Adipocyte (in vitro differentiated cells): ENCODE results near the gene GMPR2.

Experiments
- DNase-seq: peaks from one replicate; pipeline ENCODE4 v3.0.0-alpha.2; 2015; ENCODE audit warnings: low read depth
- H3K27me3 ChIP-seq: replicated peaks from 2 replicates; pipeline ENCODE4 v1.7.0; 2013; ENCODE audit warnings: mild to moderate bottlenecking, low read length, moderate library complexity; ENCODE audit not compliant: control insufficient read depth, insufficient read depth
- H3K36me3 ChIP-seq: 2 replicates; pipeline ENCODE4 v1.7.0; 2013; ENCODE audit warnings: low read length, mild to moderate bottlenecking, moderate library complexity; ENCODE audit not compliant: control insufficient read depth, insufficient read depth, severe bottlenecking
- H3K4me1 ChIP-seq: 2 replicates; pipeline ENCODE4 v1.7.0; 2013; ENCODE audit warnings: mild to moderate bottlenecking, low read length, moderate library complexity; ENCODE audit not compliant: control insufficient read depth, insufficient read depth
- H3K4me3 ChIP-seq: 2 replicates; pipeline ENCODE4 v1.7.0; 2013; ENCODE audit warnings: mild to moderate bottlenecking, low read length, moderate library complexity
- H3K9ac ChIP-seq: 2 replicates; pipeline ENCODE4 v1.7.0; 2013; ENCODE audit warnings: mild to moderate bottlenecking, low read length, moderate library complexity
- H3K9me3 ChIP-seq: 2 replicates; pipeline ENCODE4 v1.7.0; 2013; ENCODE audit warnings: mild to moderate bottlenecking, low read length, moderate library complexity; ENCODE audit not compliant: control insufficient read depth

GMPR2 gene

DNA sequence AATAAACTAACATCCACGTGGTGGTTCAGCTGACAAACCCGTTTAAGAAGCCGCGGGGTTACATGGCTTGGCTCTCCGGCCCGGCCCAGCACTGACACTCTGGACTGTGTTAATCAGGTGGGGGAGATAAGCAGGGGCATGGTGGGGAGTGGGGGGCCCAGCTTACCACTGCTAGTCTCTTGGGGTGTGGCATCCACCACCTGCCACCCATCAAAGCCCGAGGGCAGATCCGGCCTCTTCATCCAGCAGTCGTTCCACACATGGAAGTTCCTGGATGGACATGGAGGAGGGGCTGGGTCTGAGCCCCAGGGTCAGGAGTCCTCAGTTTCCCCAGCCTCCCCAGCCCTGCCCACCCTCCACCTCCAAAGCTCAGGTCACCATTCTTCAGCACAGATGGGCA is 25.4 kb downstream of the GMPR2 start:
- H3K36me3 ChIP-seq: no peaks in the 10 kb centered on the region
- H3K9me3 ChIP-seq: no peaks in the 10 kb centered on the region
- peaks cover 10% of the 10 kb centered on the region for H3K4me1 ChIP-seq
- DNase-seq: no peak
- H3K27me3 ChIP-seq: no peaks in the 10 kb centered on the region
- no peak overlapping the region for H3K9ac ChIP-seq
- no peak overlapping the region for H3K4me3 ChIP-seq

DNA sequence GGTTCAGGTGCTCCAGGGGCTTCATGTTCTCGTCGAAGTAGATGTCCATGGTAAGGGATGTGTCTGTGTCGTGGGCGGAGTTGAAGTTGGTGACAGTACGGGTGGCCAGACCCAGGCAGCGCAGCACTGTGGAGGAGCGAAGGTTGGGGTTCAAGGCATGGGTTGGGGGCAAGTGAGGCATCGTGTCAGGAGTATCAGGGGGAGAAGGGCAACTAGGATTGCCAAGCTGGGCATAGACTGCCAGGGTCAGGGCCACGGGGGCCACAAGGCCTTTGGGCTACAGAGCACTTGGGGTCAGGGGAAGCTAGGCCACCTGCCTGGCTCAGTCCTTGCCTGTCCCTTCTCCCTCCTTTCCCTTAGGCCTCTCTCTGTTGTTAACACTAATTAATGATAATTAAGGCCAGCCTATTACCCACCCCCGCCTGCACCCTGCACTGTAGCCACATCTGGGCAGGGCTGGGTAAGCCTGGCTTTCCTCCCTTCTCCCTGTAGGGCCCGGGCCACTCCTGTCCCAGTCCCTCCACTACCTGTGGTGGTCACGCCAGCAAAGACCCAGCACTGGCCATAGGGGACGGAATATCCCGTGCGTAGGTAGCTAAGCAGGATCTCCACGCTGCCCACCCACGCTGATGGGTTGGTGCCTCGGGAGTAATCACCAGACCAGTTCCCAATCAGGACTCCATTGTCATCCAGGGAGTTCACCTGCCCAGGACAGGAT is 26.0 kb downstream of the GMPR2 start:
- no peaks in the 10 kb centered on the region for H3K36me3 ChIP-seq
- DNase-seq: no peak
- H3K4me1 ChIP-seq: peaks cover 10% of the 10 kb centered on the region
- no peaks in the 10 kb centered on the region for H3K9me3 ChIP-seq
- H3K27me3 ChIP-seq: no peaks in the 10 kb centered on the region
- no peak overlapping the region for H3K4me3 ChIP-seq
- H3K9ac ChIP-seq: no peak overlapping the region

DNA sequence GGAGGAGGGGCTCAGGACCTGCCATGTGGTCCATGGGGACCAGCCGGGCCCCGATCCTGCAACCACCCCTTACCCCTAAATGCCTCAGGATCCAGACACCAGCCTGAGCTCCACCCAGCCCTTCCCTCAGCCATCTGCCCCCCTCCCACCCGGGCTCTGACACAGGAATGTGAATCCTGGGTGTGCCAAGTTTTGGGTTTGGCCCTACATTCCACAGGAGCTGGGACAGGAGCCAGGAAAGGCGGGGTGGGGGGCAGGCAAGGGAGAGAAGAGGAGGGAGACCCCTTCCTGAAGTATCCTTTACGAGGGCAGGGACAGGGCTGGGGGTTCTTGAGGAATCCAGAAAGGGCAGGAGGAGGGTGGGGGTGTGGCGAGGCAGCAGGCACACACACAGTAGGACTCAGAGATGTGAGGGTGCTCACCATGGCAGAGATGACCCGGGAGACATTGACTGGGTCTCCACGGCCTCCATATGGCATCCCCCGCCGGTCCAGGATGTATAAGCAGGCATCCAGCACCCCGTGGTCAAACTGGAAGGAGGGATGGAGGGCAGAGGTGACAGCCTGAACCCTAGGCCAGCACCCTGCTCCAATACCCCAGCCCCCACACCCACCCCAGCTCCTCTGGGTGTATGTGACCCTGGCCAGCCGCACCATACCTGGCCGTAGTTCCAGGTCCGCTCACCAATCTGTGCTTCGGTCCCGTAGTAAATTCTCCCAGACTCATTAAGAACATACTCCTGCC is 26.7 kb downstream of the GMPR2 start:
- no peaks in the 10 kb centered on the region for H3K36me3 ChIP-seq
- peaks cover 10% of the 10 kb centered on the region for H3K4me1 ChIP-seq
- no peaks in the 10 kb centered on the region for H3K27me3 ChIP-seq
- no peaks in the 10 kb centered on the region for H3K9me3 ChIP-seq
- no peak overlapping the region for H3K9ac ChIP-seq
- H3K4me3 ChIP-seq: no peak overlapping the region
- peak; percentile 55 for DNase-seq

DNA sequence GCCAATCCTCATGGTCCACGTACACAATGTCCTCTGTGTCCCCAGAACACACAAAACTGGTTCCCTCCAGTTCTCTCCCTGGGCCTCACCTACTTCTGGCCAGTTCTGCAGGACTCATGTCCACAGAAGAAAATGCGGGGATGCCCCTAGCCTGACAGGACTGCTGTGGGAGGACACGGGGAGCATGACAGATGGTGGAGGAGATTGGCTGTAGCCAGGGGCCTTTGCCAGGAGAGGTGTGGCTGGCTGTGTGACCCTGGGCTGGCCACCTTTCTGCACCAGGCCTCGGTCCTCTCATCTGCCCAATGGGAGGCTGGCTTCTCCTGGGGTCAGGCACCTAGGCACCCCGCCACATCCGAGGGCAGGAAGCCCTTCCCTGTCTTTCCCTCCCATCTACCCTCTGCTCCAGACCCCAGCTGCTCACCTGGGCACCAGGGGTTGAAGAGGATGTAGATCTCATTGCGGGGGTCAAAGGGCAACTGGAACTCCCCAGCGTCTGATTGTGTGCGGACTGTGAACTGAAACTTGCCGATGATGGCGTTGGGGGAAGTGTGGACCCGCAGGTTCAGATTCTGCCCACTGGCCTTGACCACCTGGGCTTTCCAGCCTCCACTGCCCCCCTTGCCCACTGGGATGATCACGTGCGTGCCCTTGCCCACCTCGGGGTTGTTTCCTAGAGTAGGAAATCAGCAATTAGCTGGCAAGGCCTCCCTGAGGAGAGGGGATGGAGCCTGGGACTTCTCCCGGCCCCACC is 27.5 kb downstream of the GMPR2 start:
- H3K9me3 ChIP-seq: no peaks in the 10 kb centered on the region
- H3K36me3 ChIP-seq: peaks cover under 1% of the 10 kb centered on the region
- no peak for DNase-seq
- H3K27me3 ChIP-seq: no peaks in the 10 kb centered on the region
- H3K4me1 ChIP-seq: peaks cover 10% of the 10 kb centered on the region
- no peak overlapping the region for H3K9ac ChIP-seq
- no peak overlapping the region for H3K4me3 ChIP-seq

DNA sequence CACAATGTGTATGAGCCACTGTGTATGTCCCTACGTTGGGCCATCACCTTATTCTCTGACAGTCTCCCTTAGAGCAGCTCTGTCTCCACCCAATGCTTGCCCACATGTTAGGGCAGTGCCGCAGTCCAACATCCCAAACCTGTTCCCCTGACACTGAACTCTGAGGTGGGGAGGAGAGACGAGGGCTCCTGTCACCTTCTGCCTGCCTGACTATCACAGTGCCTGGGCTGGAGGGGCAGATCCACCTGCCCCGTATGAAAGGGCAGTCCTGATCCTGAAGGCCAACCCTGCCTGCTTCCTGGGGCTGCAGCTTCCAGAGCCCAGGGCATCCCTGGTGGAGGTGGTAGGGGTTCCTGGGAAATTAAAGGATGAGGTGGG is 28.0 kb downstream of the GMPR2 start:
- Histone ChIP-seq H3K27me3 (no peaks in the 10 kb centered on the region), H3K36me3 (peaks cover 7% of the 10 kb centered on the region), H3K9ac (no peak overlapping the region), H3K9me3 (no peaks in the 10 kb centered on the region), H3K4me1 (peaks cover 10% of the 10 kb centered on the region), H3K4me3 (no peak overlapping the region)
- no peak for DNase-seq

DNA sequence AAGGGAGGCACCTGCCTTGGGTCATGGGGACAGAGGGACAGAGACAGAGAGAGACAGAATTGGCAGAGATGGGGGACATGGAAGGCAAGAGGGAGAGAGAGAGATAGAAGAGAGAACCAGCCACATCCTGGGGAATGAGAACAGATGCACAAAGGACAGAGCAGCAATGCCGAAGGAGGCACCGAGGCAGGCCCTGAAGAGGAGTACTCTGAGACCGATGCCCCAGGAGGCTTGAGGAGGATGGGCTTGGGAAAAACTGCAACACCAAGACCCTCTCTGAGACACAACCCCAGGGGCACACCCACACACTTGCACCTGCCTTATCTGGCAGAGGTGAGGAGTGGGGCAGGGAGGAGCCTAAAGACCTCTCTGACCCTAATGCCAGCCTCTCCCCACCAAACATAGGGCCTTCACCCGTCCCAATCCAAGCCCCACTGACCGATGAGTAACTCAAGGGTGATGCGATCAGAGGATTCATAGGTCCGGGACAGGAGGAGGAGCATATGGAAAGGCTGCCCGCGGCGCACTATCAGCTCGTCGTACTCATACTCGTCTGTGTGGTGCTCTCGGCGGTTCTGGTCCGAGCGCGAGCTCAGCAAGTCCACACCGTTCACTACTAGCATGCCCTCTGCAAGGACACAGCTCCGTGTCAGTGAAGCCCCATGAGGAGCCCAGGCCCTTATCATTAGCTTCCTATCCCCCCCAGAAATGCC is 28.7 kb downstream of the GMPR2 start:
- Histone ChIP-seq H3K9me3 (no peaks in the 10 kb centered on the region), H3K4me1 (peaks cover 10% of the 10 kb centered on the region), H3K27me3 (no peaks in the 10 kb centered on the region), H3K4me3 (no peak overlapping the region), H3K36me3 (peaks cover 12% of the 10 kb centered on the region), H3K9ac (no peak overlapping the region)
- no peak for DNase-seq

DNA sequence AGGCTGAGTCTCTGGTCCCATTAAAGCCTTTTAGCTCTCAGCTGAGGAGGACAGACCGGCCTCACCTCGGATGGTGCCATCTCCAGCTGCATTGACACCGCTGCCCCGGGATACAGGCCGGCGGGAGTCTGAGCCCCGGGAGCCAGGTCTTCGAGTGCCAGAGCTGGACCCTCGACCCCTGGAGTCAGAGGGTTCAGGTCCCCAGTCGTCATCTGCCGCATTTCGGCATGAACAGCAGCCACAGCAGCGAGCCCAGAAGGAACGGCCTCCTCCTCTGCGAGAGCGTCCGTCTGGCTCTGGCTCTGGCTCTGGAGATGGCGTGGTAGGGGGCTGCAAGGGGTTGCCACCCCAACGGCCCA is 29.2 kb downstream of the GMPR2 start:
- no peak overlapping the region for H3K9ac ChIP-seq

DNA sequence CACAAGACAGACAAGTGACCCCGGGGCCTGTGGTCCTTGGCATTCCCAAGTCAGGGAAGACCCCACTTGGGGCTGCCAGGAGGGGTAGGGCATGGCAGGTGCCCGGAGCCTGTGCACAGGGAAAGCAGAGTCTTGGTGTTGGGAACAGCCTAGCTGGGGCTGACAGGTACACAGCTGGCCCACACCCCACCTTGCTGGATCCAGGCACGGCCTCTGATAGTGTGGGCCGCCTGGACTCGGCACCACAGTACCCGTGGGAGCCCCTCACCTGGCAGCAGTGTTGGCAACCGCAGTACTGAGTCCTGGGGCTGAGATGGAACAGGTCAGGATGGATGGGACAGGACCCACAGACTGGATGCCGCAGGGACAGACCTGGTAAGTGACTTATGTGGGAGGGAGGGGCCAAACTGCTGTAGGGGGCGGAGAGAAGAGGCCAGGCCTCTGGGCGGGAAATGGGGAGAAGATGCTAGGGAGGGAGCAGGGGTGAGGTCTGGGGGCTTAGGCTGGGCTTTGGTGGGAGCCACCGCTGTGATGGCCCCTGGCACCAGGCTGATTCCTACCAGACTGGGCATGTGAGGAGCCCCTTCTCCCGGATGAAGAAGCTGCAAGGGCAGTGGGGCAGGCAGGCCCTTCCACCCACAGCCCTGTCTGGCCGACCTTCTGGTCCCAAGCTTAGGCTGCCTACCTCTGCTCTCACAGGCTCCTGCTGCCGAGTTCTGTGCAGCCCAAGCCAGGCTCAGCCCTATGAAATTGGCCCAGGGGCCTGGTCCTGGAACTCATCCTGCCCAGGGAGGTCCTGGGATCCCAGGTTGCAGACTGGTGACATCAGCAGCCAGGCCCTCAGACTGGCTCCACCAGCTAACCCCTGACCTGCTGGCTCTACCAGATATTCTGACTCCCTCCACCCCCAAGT is 30.3 kb downstream of the GMPR2 start, which contains the start of gene TGM1:
Gene TGM1, minus strand, starts transcription at position 357 of the 913 bp plus-strand sequence. CDS start 825 bp downstream, outside the sequence.
- Histone ChIP-seq H3K4me3 (no peak within 1 kb of the TSS), H3K9me3 (no peaks in the 10 kb centered on the region), H3K36me3 (peaks cover 28% of the 10 kb centered on the region), H3K9ac (no peak within 1 kb of the TSS), H3K27me3 (no peaks in the 10 kb centered on the region), H3K4me1 (peaks cover 10% of the 10 kb centered on the region)
- DNase-seq: no peak

More for the DNA sequence above, 29.2 kb downstream of the GMPR2 start:
- no peak for DNase-seq
- H3K27me3 ChIP-seq: no peaks in the 10 kb centered on the region
- H3K4me3 ChIP-seq: no peak overlapping the region
- peaks cover 17% of the 10 kb centered on the region for H3K36me3 ChIP-seq
- peaks cover 10% of the 10 kb centered on the region for H3K4me1 ChIP-seq
- H3K9me3 ChIP-seq: no peaks in the 10 kb centered on the region

DNA sequence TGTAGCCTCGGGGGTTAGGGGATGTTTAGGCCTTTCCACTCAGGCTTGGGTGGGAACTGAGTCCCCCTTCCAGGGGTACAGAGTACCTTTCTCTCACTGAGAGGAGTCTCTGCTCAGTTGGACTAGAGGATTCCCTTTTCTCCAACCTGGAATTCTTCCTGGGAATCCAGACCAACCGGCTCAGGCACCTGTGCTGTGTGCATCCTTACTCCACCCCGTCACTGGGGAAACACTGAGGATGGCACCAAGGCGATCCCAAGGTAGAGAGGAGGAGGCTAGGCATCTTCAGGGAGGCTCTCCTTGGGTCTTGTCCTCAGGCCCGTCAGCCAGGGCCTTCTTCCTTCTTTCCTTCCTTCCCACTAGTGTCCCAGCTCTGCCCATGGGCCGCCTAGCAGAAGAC is 31.1 kb downstream of the GMPR2 start:
- H3K4me3 ChIP-seq: no peak overlapping the region
- no peak for DNase-seq
- H3K9me3 ChIP-seq: no peaks in the 10 kb centered on the region
- H3K27me3 ChIP-seq: no peaks in the 10 kb centered on the region
- H3K4me1 ChIP-seq: peaks cover 8% of the 10 kb centered on the region
- no peak overlapping the region for H3K9ac ChIP-seq
- peaks cover 34% of the 10 kb centered on the region for H3K36me3 ChIP-seq

DNA sequence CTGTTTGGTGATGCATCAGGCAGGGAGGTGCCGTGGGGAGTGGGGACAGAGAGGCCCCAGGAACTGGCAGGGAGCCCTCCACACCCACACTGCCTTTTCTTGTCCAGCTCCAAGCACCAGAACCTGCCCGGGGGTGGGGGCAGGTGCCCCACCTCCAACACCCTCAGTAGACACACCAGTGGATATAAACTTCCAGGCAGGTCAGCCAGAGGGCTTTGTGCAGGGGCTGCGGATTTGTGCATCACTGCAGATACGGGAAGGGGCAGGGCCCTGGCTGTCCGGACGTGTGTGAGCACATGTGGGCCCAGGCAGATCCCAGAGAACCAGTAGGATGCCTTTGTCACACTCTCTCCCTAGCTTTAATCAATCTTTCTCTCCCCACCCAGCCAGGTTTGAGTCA is 31.6 kb downstream of the GMPR2 start:
- DNase-seq: no peak
- H3K36me3 ChIP-seq: peaks cover 38% of the 10 kb centered on the region
- no peak overlapping the region for H3K4me3 ChIP-seq
- H3K27me3 ChIP-seq: no peaks in the 10 kb centered on the region
- H3K9ac ChIP-seq: no peak overlapping the region
- peaks cover 3% of the 10 kb centered on the region for H3K4me1 ChIP-seq
- no peaks in the 10 kb centered on the region for H3K9me3 ChIP-seq
